A673 (cell line): ENCODE data around the gene ABCB9. TPM values are rescaled to one million over a fixed set of nuclear protein-coding genes. Genes with fewer than 3 reads are reported as not detected.
A peak's percentile ranks its signal among the peaks of the same experiment; 100 is the strongest.

Experiments used
- BruUV-seq: library from RNA; stranded (reverse); fragments of 400-500 nt; replicated peaks from 2 replicates; lab custom pipeline; 2021; lab: Mats Ljungman, UMichigan
- CTCF ChIA-PET: fragments of 300-600 bp; sonication (Branson Sonifier 250); formaldehyde crosslinking; loops from one replicate; lab custom pipeline; 2022; ENCODE audit warnings: antibody characterized with exemption; lab: Charles Lee
- POLR2A ChIA-PET: fragments of 300-600 bp; sonication (Branson Sonifier 250); formaldehyde crosslinking; loops from one replicate; lab custom pipeline; 2022; ENCODE audit warnings: antibody characterized with exemption; ENCODE audit not compliant: low non-redundant PET; lab: Charles Lee
- DNase-seq: peaks from one replicate; pipeline ENCODE4 v3.0.0-alpha.2; 2015; ENCODE audit warnings: low spot score
- H3K27ac ChIP-seq: fragments of 200-600 bp; sonication (generic); 2 replicates; pipeline ENCODE4 v1.5.1; 2016; ENCODE audit warnings: mixed run types, low read depth, mild to moderate bottlenecking, mixed read lengths, antibody characterized with exemption, low read length; ENCODE audit not compliant: poor library complexity, severe bottlenecking
- H3K27me3 ChIP-seq: fragments of 200-600 bp; sonication (generic); replicated peaks from 2 replicates; pipeline ENCODE4 v1.6.1; 2017; ENCODE audit warnings: mixed run types, low read depth, mild to moderate bottlenecking, mixed read lengths, antibody characterized with exemption, low read length; ENCODE audit not compliant: insufficient read depth, poor library complexity
- H3K36me3 ChIP-seq: fragments of 200-600 bp; sonication (generic); 2 replicates; pipeline ENCODE4 v1.6.1; 2016; ENCODE audit warnings: mixed run types, mild to moderate bottlenecking, mixed read lengths, antibody characterized with exemption, low read length; ENCODE audit not compliant: insufficient read depth, poor library complexity, severe bottlenecking
- H3K4me1 ChIP-seq: fragments of 200-600 bp; sonication (generic); 2 replicates; pipeline ENCODE4 v1.6.1; 2017; ENCODE audit warnings: mixed run types, mild to moderate bottlenecking, mixed read lengths, antibody characterized with exemption, low read length; ENCODE audit not compliant: insufficient read depth, poor library complexity, severe bottlenecking
- H3K4me3 ChIP-seq: fragments of 200-600 bp; sonication (generic); 2 replicates; pipeline ENCODE4 v1.5.1; 2016; ENCODE audit warnings: low read depth, mixed run types, mild to moderate bottlenecking, mixed read lengths, low read length; ENCODE audit not compliant: poor library complexity, severe bottlenecking
- H3K9me3 ChIP-seq: fragments of 200-600 bp; sonication (generic); 2 replicates; pipeline ENCODE4 v1.6.1; 2016; ENCODE audit warnings: mixed run types, low read depth, mild to moderate bottlenecking, mixed read lengths, antibody characterized with exemption, low read length; ENCODE audit not compliant: poor library complexity, severe bottlenecking
- EZH2 ChIP-seq: fragments of 200-600 bp; sonication (generic); IDR thresholded peaks from 2 replicates; pipeline ENCODE4 v1.6.1; 2017; ENCODE audit warnings: borderline replicate concordance, low read depth, mild to moderate bottlenecking, mixed read lengths, antibody characterized with exemption, low read length; ENCODE audit not compliant: poor library complexity, severe bottlenecking
- intact Hi-C: fragments of 100-400 bp; cut with micrococcal nuclease; formaldehyde crosslinking; loops from one replicate; pipeline ENCODE4 v1.10.0; 2022; ENCODE audit not compliant: unreplicated experiment
- total RNA-seq: library from RNA; stranded (reverse); gene quantifications from 2 replicates; pipeline ENCODE4 v1.2.3, GENCODE V29; 2021
- TF ChIP-seq, protein P1 (sequence below): fragments of 300-800, 200-600 bp; sonication (generic); conservative IDR thresholded peaks from 2 replicates; pipeline ENCODE4 v1.5.1; 2017; ENCODE audit warnings: low read depth, mild to moderate bottlenecking, antibody characterized with exemption, low read length, moderate library complexity, mixed read lengths

Gene ABCB9
- total RNA-seq, 1 experiment from 2014 or later, result 8.9 TPM

DNA sequence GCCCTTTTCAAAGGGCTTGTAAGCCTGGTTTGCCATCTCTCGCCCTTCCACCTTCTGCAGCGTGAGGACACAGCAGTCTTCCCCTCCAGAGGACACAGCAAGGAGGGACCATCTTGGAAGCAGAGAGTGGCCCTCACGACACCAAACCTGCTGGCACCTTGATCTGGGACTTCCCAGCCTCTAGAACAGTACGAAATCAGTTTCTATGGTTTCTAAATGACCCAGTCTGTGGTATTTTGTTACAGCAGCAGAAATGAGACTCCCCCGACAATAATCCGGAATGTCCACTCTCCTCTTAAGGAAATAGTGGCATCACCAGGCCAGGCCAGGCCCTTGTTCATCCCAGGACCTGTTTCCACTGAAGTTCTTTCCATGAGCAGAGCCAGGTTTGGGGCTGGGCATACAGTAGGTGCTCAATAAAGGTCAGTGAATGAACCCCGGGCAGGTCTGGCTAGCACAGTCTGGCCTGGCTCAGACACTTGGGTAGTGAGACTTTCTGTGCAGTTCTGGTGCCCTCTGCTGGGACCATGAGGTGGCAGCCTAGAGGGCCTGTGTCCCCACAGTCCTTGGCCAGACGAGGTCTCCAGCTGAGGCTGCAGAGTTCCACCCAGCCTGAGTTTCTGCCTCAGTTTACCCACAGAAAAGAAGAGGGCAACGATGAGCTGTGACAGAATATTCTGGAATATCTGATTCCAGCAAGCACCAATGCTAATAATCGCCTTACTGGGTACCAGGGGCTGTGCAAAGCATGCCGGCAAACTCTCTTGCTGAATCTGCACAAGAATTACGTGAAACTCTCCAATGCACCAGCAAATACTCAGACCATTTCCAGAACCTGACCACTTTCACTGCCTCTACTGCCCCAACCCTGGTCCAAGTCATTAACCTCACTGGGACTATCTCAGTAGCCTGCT is 14.0 kb downstream of the ABCB9 start:
- no peaks in the 10 kb centered on the region for H3K9me3 ChIP-seq
- CTCF ChIA-PET, result interaction anchor here (0.6 to 1.0 kb wide), 3 partner anchors 39 to 158 kb away, joined by 3 to 11 read pairs (median 4); no protein-coding TSS in a partner anchor
- H3K36me3 ChIP-seq, result no peaks in the 10 kb centered on the region
- intact Hi-C loops, result loop anchor here (1.0 to 2.0 kb wide), 3 partner anchors 92 to 313 kb away; no protein-coding TSS in a partner anchor
- H3K27me3 ChIP-seq, result no peaks in the 10 kb centered on the region
- TF ChIP-seq, protein P1, sequence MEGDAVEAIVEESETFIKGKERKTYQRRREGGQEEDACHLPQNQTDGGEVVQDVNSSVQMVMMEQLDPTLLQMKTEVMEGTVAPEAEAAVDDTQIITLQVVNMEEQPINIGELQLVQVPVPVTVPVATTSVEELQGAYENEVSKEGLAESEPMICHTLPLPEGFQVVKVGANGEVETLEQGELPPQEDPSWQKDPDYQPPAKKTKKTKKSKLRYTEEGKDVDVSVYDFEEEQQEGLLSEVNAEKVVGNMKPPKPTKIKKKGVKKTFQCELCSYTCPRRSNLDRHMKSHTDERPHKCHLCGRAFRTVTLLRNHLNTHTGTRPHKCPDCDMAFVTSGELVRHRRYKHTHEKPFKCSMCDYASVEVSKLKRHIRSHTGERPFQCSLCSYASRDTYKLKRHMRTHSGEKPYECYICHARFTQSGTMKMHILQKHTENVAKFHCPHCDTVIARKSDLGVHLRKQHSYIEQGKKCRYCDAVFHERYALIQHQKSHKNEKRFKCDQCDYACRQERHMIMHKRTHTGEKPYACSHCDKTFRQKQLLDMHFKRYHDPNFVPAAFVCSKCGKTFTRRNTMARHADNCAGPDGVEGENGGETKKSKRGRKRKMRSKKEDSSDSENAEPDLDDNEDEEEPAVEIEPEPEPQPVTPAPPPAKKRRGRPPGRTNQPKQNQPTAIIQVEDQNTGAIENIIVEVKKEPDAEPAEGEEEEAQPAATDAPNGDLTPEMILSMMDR, result peak; percentile 83
- no peak for TF ChIP-seq EZH2
- peak overlapping the region; percentile 12 for H3K27ac ChIP-seq
- no peak overlapping the region for H3K4me3 ChIP-seq
- DNase-seq, result peak; percentile 72
- POLR2A ChIA-PET, result no interaction called here
- no TSS peak for BruUV-seq
- no peaks in the 10 kb centered on the region for H3K4me1 ChIP-seq

DNA sequence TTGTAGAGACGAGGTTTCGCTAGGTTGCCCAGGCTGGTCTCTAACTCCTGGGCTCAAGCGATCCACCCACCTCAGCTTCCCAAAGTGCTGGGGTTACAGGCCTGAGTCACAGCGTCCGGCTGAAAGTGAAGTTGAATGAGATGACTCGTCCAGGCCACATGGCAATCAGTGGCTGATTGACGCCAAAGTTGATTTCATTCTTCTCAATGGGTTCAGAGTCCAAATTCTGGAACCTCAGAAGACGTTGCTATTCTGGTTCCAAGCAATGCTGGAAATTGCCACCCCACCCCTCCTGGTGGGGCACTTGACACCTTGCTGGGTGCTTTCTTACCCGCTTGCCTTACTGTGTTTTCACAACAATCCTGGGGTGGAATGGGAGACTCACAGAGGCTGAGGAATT is 14.9 kb downstream of the ABCB9 start:
- BruUV-seq, result no TSS peak
- Histone ChIP-seq H3K27ac (no peak overlapping the region), H3K36me3 (no peaks in the 10 kb centered on the region), H3K4me1 (no peaks in the 10 kb centered on the region), H3K9me3 (no peaks in the 10 kb centered on the region), H3K27me3 (no peaks in the 10 kb centered on the region), H3K4me3 (no peak overlapping the region)
- CTCF ChIA-PET, result no interaction called here
- POLR2A ChIA-PET, result no interaction called here
- TF ChIP-seq, protein P1, result no peak
- TF ChIP-seq EZH2, result no peak
- intact Hi-C loops, result no loop called here
- no peak for DNase-seq

DNA sequence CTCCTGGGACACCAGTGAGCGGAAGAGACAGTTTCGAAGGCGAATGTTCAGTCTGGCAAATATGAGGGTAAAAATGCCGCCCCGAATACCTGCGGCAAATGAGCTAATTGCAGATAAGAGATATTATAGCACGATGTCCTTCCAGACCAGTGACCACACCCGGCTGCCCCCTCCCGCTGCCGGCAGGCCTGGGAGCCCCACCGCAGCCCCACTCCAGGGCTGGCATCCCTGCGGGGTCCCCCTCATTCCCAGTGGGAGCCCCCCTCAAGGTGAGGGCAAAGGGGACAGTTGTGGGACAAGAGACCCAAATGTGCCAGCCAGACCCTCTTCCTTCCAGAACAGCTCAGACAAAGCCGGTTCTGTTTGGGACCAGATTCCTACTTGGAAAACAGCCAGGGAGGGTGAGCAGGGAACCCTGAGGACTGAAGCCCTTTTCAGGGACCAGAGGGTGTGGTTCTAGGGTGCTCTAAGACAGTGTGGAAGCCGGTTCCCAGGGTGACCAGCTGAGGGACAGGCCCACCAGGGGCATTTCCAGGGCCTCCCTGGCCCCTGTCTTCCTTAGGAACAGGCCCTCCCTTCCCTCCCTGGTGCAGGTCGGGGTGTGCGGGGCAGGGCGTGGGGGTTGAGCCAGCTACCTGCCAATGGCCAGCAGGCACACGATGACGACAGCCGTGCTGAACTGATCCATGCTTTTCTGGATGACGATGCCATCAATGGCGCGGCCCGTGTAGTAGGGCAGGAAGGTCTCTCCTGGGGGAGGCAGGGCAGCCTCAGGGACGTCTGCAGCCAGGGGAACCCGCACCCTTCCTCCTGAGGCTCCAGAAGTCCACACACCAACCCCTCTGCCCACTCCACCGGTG is 16.2 kb downstream of the ABCB9 start:
- TF ChIP-seq, protein P1, result no peak
- no peak for TF ChIP-seq EZH2
- no peaks in the 10 kb centered on the region for H3K9me3 ChIP-seq
- no peaks in the 10 kb centered on the region for H3K4me1 ChIP-seq
- H3K36me3 ChIP-seq, result no peaks in the 10 kb centered on the region
- no peak for DNase-seq
- no peak overlapping the region for H3K27ac ChIP-seq
- ChIA-PET POLR2A (interaction anchor here (0.6 kb wide), 1 partner anchor 20 kb away, joined by 9 read pairs; no protein-coding TSS in a partner anchor), CTCF (interaction anchor here (0.6 to 1.4 kb wide), 3 partner anchors 89 to 150 kb away, joined by 3 to 6 read pairs (median 5); no protein-coding TSS in a partner anchor)
- H3K4me3 ChIP-seq, result no peak overlapping the region
- BruUV-seq, result no TSS peak
- intact Hi-C loops, result no loop called here
- no peaks in the 10 kb centered on the region for H3K27me3 ChIP-seq
